CD4-positive, alpha-beta memory T cell (primary cell): ENCODE measurements around the gene HLA-DOA. TPM values are rescaled to one million over a fixed set of nuclear protein-coding genes. Genes with fewer than 3 reads are reported as not detected.
A peak's percentile ranks its signal among the peaks of the same experiment; 100 is the strongest.

ENCODE experiments used
- CTCF ChIA-PET: fragments of 350-600 bp; sonication (Branson Sonifier 250); formaldehyde crosslinking; loops from one replicate; lab custom pipeline; 2021; ENCODE audit warnings: inconsistent platforms; ENCODE audit not compliant: partially characterized antibody; lab: Charles Lee
- POLR2A ChIA-PET: fragments of 350-600 bp; sonication (Branson Sonifier 250); formaldehyde crosslinking; loops from one replicate; lab custom pipeline; 2021; ENCODE audit not compliant: partially characterized antibody; lab: Charles Lee
- DNase-seq, 5 donors: peaks; one replicate each; pipeline versions ENCODE4 v3.0.0 to v3.0.0-alpha.2; 2020 to 2022; ENCODE audit warnings: mixed read lengths in 1 of 5
- H3K27ac ChIP-seq: one replicate; pipeline ENCODE4 v1.7.0; 2013; ENCODE audit warnings: low read depth, low read length
- H3K27me3 ChIP-seq: 2 replicates; pipeline ENCODE4 v1.7.0; 2013; ENCODE audit warnings: mild to moderate bottlenecking, low read length, moderate library complexity; ENCODE audit not compliant: insufficient read depth
- H3K36me3 ChIP-seq: 2 replicates; pipeline ENCODE4 v1.7.0; 2013; ENCODE audit warnings: mild to moderate bottlenecking, low read length, moderate library complexity; ENCODE audit not compliant: insufficient read depth
- H3K4me1 ChIP-seq: 2 replicates; pipeline ENCODE4 v1.7.0; 2013; ENCODE audit warnings: mild to moderate bottlenecking, low read length, moderate library complexity; ENCODE audit not compliant: insufficient read depth
- H3K4me3 ChIP-seq, 2 donors: one replicate each; pipeline ENCODE4 v1.7.0; 2013; ENCODE audit warnings: low read length in 2 of 2, mild to moderate bottlenecking in 1 of 2
- H3K9me3 ChIP-seq, 2 donors: one replicate each; pipeline ENCODE4 v1.7.0; 2013; ENCODE audit warnings: low read length in 2 of 2, control low read depth in 1 of 2; ENCODE audit not compliant: control insufficient read depth in 1 of 2
- H3K27ac Mint-ChIP-seq, 7 donors: one replicate each; pipeline ENCODE4 v1.8.0; 2020 to 2021; ENCODE audit warnings: mixed read lengths in 7 of 7, mild to moderate bottlenecking in 6 of 7, inconsistent platforms in 3 of 7, moderate library complexity in 3 of 7
- H3K27me3 Mint-ChIP-seq, 2 donors: one replicate each; pipeline ENCODE4 v1.8.0; 2020 to 2021; ENCODE audit warnings: mixed read lengths in 2 of 2
- H3K36me3 Mint-ChIP-seq, 2 donors: one replicate each; pipeline ENCODE4 v1.8.0; 2020 to 2021; ENCODE audit warnings: mixed read lengths in 2 of 2, inconsistent platforms in 1 of 2, mild to moderate bottlenecking in 1 of 2
- H3K4me1 Mint-ChIP-seq, 4 donors: one replicate each; pipeline ENCODE4 v1.8.0; 2020 to 2021; ENCODE audit warnings: mixed read lengths in 4 of 4, mild to moderate bottlenecking in 1 of 4
- H3K4me3 Mint-ChIP-seq, 8 donors: one replicate each; pipeline ENCODE4 v1.8.0; 2020 to 2021; ENCODE audit warnings: mixed read lengths in 8 of 8, mild to moderate bottlenecking in 7 of 8, moderate library complexity in 6 of 8, inconsistent platforms in 3 of 8
- H3K9me3 Mint-ChIP-seq, 8 donors: one replicate each; pipeline ENCODE4 v1.8.0; 2020 to 2021; ENCODE audit warnings: mixed read lengths in 8 of 8, mild to moderate bottlenecking in 5 of 8, inconsistent platforms in 3 of 8, moderate library complexity in 1 of 8
- intact Hi-C: fragments of 100-400 bp; cut with micrococcal nuclease; formaldehyde crosslinking; loops from one replicate; pipeline ENCODE4 v1.15.1; 2023
- polyA plus RNA-seq, 2 donors: library from polyadenylated mRNA; unstranded; fragments of 300-500 nt; fragmentation: Illumina TruSeq; gene quantifications; one replicate each; pipeline ENCODE4 v1.2.3, GENCODE V29; 2021
- total RNA-seq, 2 experiments: library from RNA; stranded (reverse); gene quantifications; one replicate each; pipeline ENCODE4 v1.2.3, GENCODE V29; 2021

The HLA-DOA gene
- total and polyA plus RNA-seq, 4 experiments from 2014 or later = 0.69 to 1.8 (median 1.4) TPM; not detected in 1

DNA sequence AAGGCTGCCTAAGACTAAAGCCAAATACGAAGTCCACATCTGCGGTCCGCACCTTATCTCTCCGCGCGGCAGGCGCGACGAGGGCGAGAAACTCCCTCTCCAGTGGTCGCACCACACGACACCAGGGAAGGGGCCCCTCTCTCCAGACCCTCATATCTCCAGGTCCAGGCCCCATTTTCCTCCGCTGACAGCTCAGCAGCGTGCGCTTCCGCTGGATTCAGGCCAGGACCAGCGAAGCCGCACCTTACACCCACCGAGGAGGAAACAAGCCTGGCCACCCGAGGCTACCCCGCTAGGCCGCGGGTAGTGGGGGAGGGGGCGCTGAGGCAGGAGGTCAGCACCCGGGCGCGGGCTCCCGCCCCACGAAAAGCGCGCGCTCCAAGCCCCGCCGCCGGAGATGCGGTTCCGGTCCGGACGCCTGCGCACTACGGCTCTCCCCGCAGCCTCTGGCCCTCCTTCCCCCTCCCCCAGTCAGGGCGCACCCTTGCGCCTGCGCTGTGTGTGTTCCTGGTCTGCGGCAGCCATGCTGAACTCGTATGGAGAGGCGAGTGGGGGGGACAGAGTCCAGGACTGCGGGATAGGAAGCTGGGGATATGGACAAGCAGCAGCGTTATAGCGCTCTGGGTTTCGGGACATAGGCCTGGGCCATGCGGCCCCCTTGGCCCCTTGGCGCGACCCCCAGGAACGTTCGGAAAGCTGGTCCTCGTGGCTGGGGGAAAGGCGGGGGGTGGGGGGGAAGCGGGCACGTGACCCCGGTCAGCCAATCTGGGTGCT, 41.1 kb downstream of the HLA-DOA start, which contains the start of gene BRD2:
BRD2 (plus strand) TSS at position 502 of the 774 bp plus-strand sequence. CDS start 4,305 bp downstream, outside the sequence.
- peak; percentile 97 to 99 (median 98) for DNase-seq
- peak within 1 kb of the TSS; percentile 90 to 96 for H3K4me3 ChIP-seq
- peak within 1 kb of the TSS; percentile 95 for H3K27ac ChIP-seq
- no peaks in the 10 kb centered on the region for H3K9me3 ChIP-seq
- peaks cover 40% of the 10 kb centered on the region for H3K4me1 ChIP-seq
- H3K27me3 ChIP-seq = no peaks in the 10 kb centered on the region
- Mint-ChIP-seq H3K4me3 (peak within 1 kb of the TSS; percentile 83 to 96 (median 94)), H3K4me1 (peaks cover 26 to 76% (median 34%) of the 10 kb centered on the region in 4 donors), H3K27me3 (no peaks in the 10 kb centered on the region), H3K9me3 (peaks cover 0 to 12% (median 0%) of the 10 kb centered on the region in 8 donors), H3K36me3 (peaks cover 19 to 42% of the 10 kb centered on the region in 2 donors), H3K27ac (peak within 1 kb of the TSS; percentile 94 to 100 (median 99))
- no peaks in the 10 kb centered on the region for H3K36me3 ChIP-seq
- CTCF ChIA-PET = interaction anchor here (0.7 to 22.2 kb wide), 13 partner anchors 11 to 130 kb away, joined by 3 to 537 read pairs (median 8); partner anchors contain the start of genes HLA-DMA, PSMB9, TAP1 and TAP2
- intact Hi-C loops = loop anchor here (1.0 to 5.0 kb wide), 3 partner anchors 27 to 232 kb away; partner anchors contain the start of genes HLA-DMB, RXRB and SLC39A7
- POLR2A ChIA-PET = interaction anchor here (1.3 to 24.6 kb wide), 11 partner anchors 11 to 838 kb away, joined by 3 to 698 read pairs (median 167); partner anchors contain the start of genes FKBPL, HLA-DMA, HLA-DMB and PSMB8

DNA sequence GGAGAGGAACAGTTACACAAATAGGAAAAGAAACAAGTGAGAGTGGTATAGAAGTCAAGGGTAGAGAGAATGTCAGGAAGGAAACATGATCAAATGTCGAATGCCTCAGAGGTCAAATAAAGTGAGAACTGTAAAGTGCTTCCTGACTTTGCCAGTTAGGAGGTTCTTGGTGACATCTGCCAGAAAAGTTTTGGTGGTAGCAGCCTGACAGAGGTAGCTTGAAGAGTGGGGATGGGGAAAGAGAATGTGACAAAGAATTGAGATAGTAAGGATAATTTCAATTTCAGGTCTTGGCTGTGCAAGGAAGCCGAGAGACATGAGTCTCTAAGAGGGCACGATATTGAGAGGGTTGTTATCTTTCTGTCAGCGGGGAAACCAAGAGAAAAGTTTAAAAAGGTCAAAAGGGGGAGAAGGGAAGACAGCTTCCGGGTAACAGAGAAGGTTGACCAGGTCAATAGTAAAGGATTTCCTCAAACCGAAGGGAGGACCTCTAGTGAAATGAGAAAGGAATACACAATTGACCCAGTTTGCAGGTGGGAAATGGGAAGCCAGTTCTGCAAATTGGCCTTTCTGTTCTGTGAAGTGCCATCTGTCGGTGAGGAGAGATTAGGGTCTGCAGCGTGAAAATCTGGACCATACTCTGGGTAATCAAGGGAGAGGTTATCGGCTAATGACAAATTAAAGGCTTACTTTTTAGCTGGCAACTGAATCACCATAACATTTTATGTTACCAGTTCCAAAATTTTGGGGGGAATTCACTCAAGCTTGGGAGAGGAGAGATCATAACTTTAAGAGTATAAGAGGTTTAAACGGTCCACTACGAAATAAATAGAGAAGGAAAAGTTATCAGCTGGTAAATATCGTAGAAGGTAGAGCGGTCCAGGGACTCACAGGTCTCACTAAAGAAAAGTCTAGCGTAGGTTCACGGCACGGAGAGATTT, 42.0 kb downstream of the HLA-DOA start:
- H3K27me3 Mint-ChIP-seq = no peaks in the 10 kb centered on the region
- intact Hi-C loops = loop anchor here (1.0 to 5.0 kb wide), 6 partner anchors 8 to 233 kb away; partner anchors contain the start of genes HLA-DMA, HLA-DMB, RXRB and SLC39A7
- ChIA-PET POLR2A (interaction anchor here (0.9 to 24.6 kb wide), 12 partner anchors 11 to 837 kb away, joined by 3 to 698 read pairs (median 90); partner anchors contain the start of genes FKBPL, HLA-DMA, HLA-DMB and PSMB8), CTCF (interaction anchor here (0.7 to 22.2 kb wide), 13 partner anchors 12 to 129 kb away, joined by 3 to 537 read pairs (median 8); partner anchors contain the start of genes HLA-DMA, PSMB9, TAP1 and TAP2)
- DNase-seq = peak in 4 of 5 donors; percentile 34 to 53 (median 35)
- peaks cover 30 to 73% (median 37%) of the 10 kb centered on the region in 4 donors for H3K4me1 Mint-ChIP-seq
- H3K27ac Mint-ChIP-seq = peak overlapping the region; percentile 94 to 100 (median 99)
- peak overlapping the region; percentile 80 to 95 (median 94) for H3K4me3 Mint-ChIP-seq
- Histone ChIP-seq H3K27me3 (no peaks in the 10 kb centered on the region), H3K27ac (peak overlapping the region; percentile 95), H3K9me3 (no peaks in the 10 kb centered on the region), H3K4me3 (peak overlapping the region; percentile 90 to 92), H3K36me3 (no peaks in the 10 kb centered on the region), H3K4me1 (peaks cover 48% of the 10 kb centered on the region)
- peaks cover 11 to 34% of the 10 kb centered on the region in 2 donors for H3K36me3 Mint-ChIP-seq
- peaks cover 0 to 7% (median 0%) of the 10 kb centered on the region in 8 donors for H3K9me3 Mint-ChIP-seq

DNA sequence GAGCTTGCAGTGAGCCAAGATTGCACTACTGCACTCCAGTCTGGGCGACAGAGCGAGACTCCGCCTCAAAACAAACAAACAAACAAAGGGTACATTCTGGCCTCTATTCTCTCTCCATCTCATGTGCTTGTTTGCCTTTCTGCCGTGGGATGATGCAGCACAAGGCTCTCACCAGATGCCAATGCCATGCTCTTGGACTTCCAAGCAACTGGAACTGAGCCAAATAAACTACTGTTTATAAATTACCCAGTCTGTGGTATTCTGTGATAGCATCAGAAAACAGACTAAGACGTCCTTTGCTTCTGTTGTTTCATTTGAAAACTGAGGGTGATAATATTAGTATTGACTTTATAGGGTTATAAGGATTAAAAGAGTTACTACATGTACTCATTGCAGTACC, 44.6 kb downstream of the HLA-DOA start:
- intact Hi-C loops = loop anchor here (5.0 kb wide), 1 partner anchor 77 kb away; no protein-coding TSS in a partner anchor
- peak overlapping the region; percentile 61 to 100 (median 67) for H3K27ac Mint-ChIP-seq
- CTCF ChIA-PET = interaction anchor here (1.4 to 22.2 kb wide), 5 partner anchors 11 to 97 kb away, joined by 4 to 537 read pairs (median 102); partner anchors contain the start of gene HLA-DMA

DNA sequence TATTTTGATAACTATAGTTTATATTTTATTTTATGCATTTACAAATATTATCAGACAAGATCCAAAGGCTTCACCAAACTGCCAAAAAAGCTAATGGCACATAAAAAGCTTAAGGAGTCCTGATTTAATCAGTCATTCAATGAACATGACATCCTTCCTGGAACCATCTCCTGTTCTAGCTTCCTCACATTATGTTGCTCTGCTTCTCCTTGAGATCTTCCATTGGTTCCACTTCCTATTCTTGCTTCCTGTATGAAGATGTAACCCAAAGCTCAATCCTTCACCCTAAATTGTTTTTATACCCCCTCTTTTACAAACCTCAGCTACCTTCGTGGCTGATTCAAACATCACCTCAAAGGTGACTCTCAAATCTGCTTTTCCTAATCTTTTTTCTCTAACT, 45.5 kb downstream of the HLA-DOA start:
- Mint-ChIP-seq H3K4me3 (peak overlapping the region in 2 of 8 donors; percentile 23 to 33), H3K4me1 (peaks cover 42 to 68% (median 53%) of the 10 kb centered on the region in 4 donors), H3K36me3 (peaks cover 6 to 11% of the 10 kb centered on the region in 2 donors), H3K9me3 (no peaks in the 10 kb centered on the region), H3K27ac (peak overlapping the region in 6 of 7 donors; percentile 7 to 93 (median 68)), H3K27me3 (no peaks in the 10 kb centered on the region)
- H3K27ac ChIP-seq = no peak overlapping the region
- no peak overlapping the region for H3K4me3 ChIP-seq
- peaks cover 61% of the 10 kb centered on the region for H3K4me1 ChIP-seq
- no peaks in the 10 kb centered on the region for H3K27me3 ChIP-seq
- CTCF ChIA-PET = interaction anchor here (0.9 to 22.2 kb wide), 7 partner anchors 8 to 126 kb away, joined by 3 to 537 read pairs (median 3); partner anchors contain the start of genes HLA-DMA and TAP2
- no peaks in the 10 kb centered on the region for H3K36me3 ChIP-seq
- no peak for DNase-seq
- POLR2A ChIA-PET = interaction anchor here (0.6 to 24.6 kb wide), 5 partner anchors 9 to 1462 kb away, joined by 4 to 615 read pairs (median 12); partner anchors contain the start of genes HLA-DMA, PSMB8, PSMB9 and RPS10
- intact Hi-C loops = no loop called here
- no peaks in the 10 kb centered on the region for H3K9me3 ChIP-seq

More for the DNA sequence above, 44.6 kb downstream of the HLA-DOA start:
- Mint-ChIP-seq H3K27me3 (no peaks in the 10 kb centered on the region), H3K4me1 (peaks cover 42 to 69% (median 53%) of the 10 kb centered on the region in 4 donors), H3K4me3 (no peak overlapping the region), H3K9me3 (no peaks in the 10 kb centered on the region), H3K36me3 (peaks cover 10 to 11% of the 10 kb centered on the region in 2 donors)
- Histone ChIP-seq H3K4me3 (no peak overlapping the region), H3K9me3 (no peaks in the 10 kb centered on the region), H3K27ac (no peak overlapping the region), H3K36me3 (no peaks in the 10 kb centered on the region), H3K27me3 (no peaks in the 10 kb centered on the region), H3K4me1 (peaks cover 61% of the 10 kb centered on the region)
- POLR2A ChIA-PET = interaction anchor here (1.4 to 24.6 kb wide), 4 partner anchors 10 to 122 kb away, joined by 4 to 615 read pairs (median 578); partner anchors contain the start of genes HLA-DMA, PSMB8, PSMB9 and TAP1
- no peak for DNase-seq

DNA sequence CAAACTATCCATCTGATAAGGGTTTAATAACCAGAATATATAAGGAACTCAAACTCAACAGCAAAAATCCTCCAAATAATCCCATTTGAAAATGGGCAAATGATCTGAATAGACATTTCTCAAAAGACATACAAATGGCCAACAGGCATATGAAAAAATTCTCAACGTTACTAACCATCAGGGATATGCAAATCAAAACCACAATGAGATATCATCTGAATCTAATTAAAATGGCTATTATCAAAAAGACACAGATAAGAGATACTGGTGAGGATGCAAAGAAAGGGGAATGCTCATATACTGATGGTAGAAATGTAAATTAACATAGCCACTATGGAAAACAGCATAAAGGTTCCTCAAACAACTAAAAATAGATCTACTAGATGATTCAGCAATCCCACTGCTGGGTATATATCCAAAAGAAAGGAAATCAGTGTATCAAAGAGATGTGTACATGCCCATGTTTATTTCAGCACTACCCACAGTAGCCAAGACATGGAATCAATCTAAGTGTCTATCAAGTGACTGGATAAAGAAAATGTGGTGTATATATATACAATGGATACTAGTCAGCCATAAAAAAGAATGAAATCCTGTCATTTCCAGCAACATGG, 47.1 kb downstream of the HLA-DOA start:
- H3K4me3 ChIP-seq = no peak overlapping the region
- POLR2A ChIA-PET = interaction anchor here (1.0 to 24.6 kb wide), 6 partner anchors 8 to 118 kb away, joined by 3 to 615 read pairs (median 9); partner anchors contain the start of genes HLA-DMA and PSMB8
- H3K9me3 ChIP-seq = no peaks in the 10 kb centered on the region
- intact Hi-C loops = no loop called here
- Mint-ChIP-seq H3K27ac (peak overlapping the region in 5 of 7 donors; percentile 20 to 63 (median 50)), H3K4me1 (peaks cover 41 to 59% (median 50%) of the 10 kb centered on the region in 4 donors), H3K36me3 (peaks cover 0 to 16% of the 10 kb centered on the region in 2 donors), H3K4me3 (peak overlapping the region in 2 of 8 donors; percentile 21 to 26), H3K9me3 (no peaks in the 10 kb centered on the region), H3K27me3 (no peaks in the 10 kb centered on the region)
- H3K36me3 ChIP-seq = no peaks in the 10 kb centered on the region
- peaks cover 57% of the 10 kb centered on the region for H3K4me1 ChIP-seq
- DNase-seq = no peak
- no peak overlapping the region for H3K27ac ChIP-seq
- CTCF ChIA-PET = interaction anchor here (1.3 to 22.2 kb wide), 6 partner anchors 9 to 29 kb away, joined by 3 to 537 read pairs (median 19); partner anchors contain the start of gene HLA-DMA
- no peaks in the 10 kb centered on the region for H3K27me3 ChIP-seq
